IMR-90 (cell line): ENCODE results near the gene CDKN2B-AS1. TPM values are rescaled to one million over a fixed set of nuclear protein-coding genes. Genes with fewer than 3 reads are reported as not detected.

Experiments used
- ATAC-seq: fragments of 200-7000 bp; cut with Tn5 transposase; 2 replicates; pipeline ENCODE4 v1.9.1; 2020; ENCODE audit warnings: low read depth, mild to moderate bottlenecking, moderate library complexity
- BruUV-seq: library from RNA; stranded (reverse); fragments of 400-500 nt; replicated peaks from 2 replicates; lab custom pipeline; 2021; lab: Mats Ljungman, UMichigan
- CTCF ChIA-PET: fragments of 300-600 bp; formaldehyde crosslinking; extraction: SDS; loops from one replicate; lab custom pipeline; 2021; ENCODE audit warnings: antibody characterized with exemption; lab: Yijun Ruan, JAX
- POLR2A ChIA-PET: fragments of 300-600 bp; sonication (Branson Sonifier 250); formaldehyde crosslinking; loops from one replicate; lab custom pipeline; 2022; ENCODE audit warnings: antibody characterized with exemption; ENCODE audit not compliant: unreplicated experiment; lab: Charles Lee
- DNase-seq: peaks from one replicate; pipeline ENCODE4 v3.0.0; 2013
- H2AFZ ChIP-seq: replicated peaks from 2 replicates; pipeline ENCODE3; 2013; ENCODE audit warnings: low read length, mild to moderate bottlenecking; ENCODE audit not compliant: poor library complexity
- H2AK5ac ChIP-seq: 2 replicates; pipeline ENCODE4 v1.6.1; 2013; ENCODE audit warnings: low read depth, low read length, inconsistent platforms
- H2AK9ac ChIP-seq: replicated peaks from 2 replicates; pipeline ENCODE3; 2013; ENCODE audit warnings: mild to moderate bottlenecking, low read depth, low read length, moderate library complexity; ENCODE audit not compliant: poor library complexity
- H2BK120ac ChIP-seq: 2 replicates; pipeline ENCODE4 v1.6.1; 2013; ENCODE audit warnings: low read depth, low read length, inconsistent platforms
- H2BK15ac ChIP-seq: 3 replicates; pipeline ENCODE4 v1.6.1; 2013; ENCODE audit warnings: low read depth, low read length, inconsistent platforms
- H2BK20ac ChIP-seq: 2 replicates; pipeline ENCODE4 v1.6.1; 2013; ENCODE audit warnings: low read depth, mild to moderate bottlenecking, inconsistent platforms, low read length, moderate library complexity
- H2BK5ac ChIP-seq: 2 replicates; pipeline ENCODE4 v1.6.1; 2013; ENCODE audit warnings: mild to moderate bottlenecking, low read depth, low read length, inconsistent platforms; ENCODE audit not compliant: poor library complexity, severe bottlenecking
- H3K14ac ChIP-seq: replicated peaks from 2 replicates; pipeline ENCODE4 v1.6.1; 2013; ENCODE audit warnings: low read depth, low read length, inconsistent platforms
- H3K18ac ChIP-seq: 2 replicates; pipeline ENCODE4 v1.6.1; 2013; ENCODE audit warnings: low read depth, low read length, control low read depth
- H3K23ac ChIP-seq: 2 replicates; pipeline ENCODE4 v1.6.1; 2013; ENCODE audit warnings: low read depth, low read length, inconsistent platforms
- H3K27ac ChIP-seq: 2 replicates; pipeline ENCODE4 v1.5.1; 2013; ENCODE audit warnings: mild to moderate bottlenecking, control low read depth, low read length; ENCODE audit not compliant: insufficient read depth
- H3K27me3 ChIP-seq: 2 replicates; pipeline ENCODE4 v1.6.1; 2013; ENCODE audit warnings: low read length; ENCODE audit not compliant: control insufficient read depth, insufficient read depth
- H3K36me3 ChIP-seq: 2 replicates; pipeline ENCODE4 v1.6.1; 2013; ENCODE audit warnings: low read length, mixed read lengths; ENCODE audit not compliant: control insufficient read depth, insufficient read depth
- H3K4ac ChIP-seq: 2 replicates; pipeline ENCODE4 v1.6.1; 2013; ENCODE audit warnings: low read depth, low read length, inconsistent platforms
- H3K4me1 ChIP-seq: 2 replicates; pipeline ENCODE4 v1.6.1; 2013; ENCODE audit warnings: low read length, mixed read lengths; ENCODE audit not compliant: control insufficient read depth, insufficient read depth
- H3K4me2 ChIP-seq: 2 replicates; pipeline ENCODE4 v1.6.1; 2013; ENCODE audit warnings: low read depth, mild to moderate bottlenecking, control low read depth, low read length, moderate library complexity
- H3K4me3 ChIP-seq: 2 replicates; pipeline ENCODE4 v1.5.1; 2013; ENCODE audit warnings: low read depth, mild to moderate bottlenecking, control low read depth, low read length, moderate library complexity; ENCODE audit not compliant: insufficient read depth
- H3K56ac ChIP-seq: 2 replicates; pipeline ENCODE4 v1.6.1; 2013; ENCODE audit warnings: low read length, inconsistent platforms; ENCODE audit not compliant: insufficient read depth; ENCODE audit errors: extremely low read depth
- H3K79me1 ChIP-seq, 2 experiments: 2 replicates each; pipeline ENCODE4 v1.6.1; 2013; ENCODE audit warnings: low read length in 2 of 2, inconsistent platforms in 1 of 2, low read depth in 1 of 2
- H3K9ac ChIP-seq: 2 replicates; pipeline ENCODE4 v1.6.1; 2013; ENCODE audit warnings: low read depth, low read length, control low read depth
- H3K9me1 ChIP-seq: 2 replicates; pipeline ENCODE4 v1.6.1; 2013; ENCODE audit warnings: low read length, inconsistent platforms; ENCODE audit not compliant: insufficient read depth
- H3K9me3 ChIP-seq: 2 replicates; pipeline ENCODE4 v1.6.1; 2013; ENCODE audit warnings: low read length; ENCODE audit not compliant: control insufficient read depth, insufficient read depth
- H4K20me1 ChIP-seq: 2 replicates; pipeline ENCODE4 v1.6.1; 2013; ENCODE audit warnings: low read length, inconsistent platforms; ENCODE audit not compliant: insufficient read depth
- H4K5ac ChIP-seq: 2 replicates; pipeline ENCODE4 v1.6.1; 2013; ENCODE audit warnings: mild to moderate bottlenecking, low read depth, low read length, control low read depth
- H4K8ac ChIP-seq, 2 experiments: 2 replicates each; pipeline ENCODE4 v1.6.1; 2013; ENCODE audit warnings: low read depth in 2 of 2, low read length in 2 of 2, control low read depth in 1 of 2, inconsistent platforms in 1 of 2
- H4K91ac ChIP-seq: 2 replicates; pipeline ENCODE4 v1.6.1; 2013; ENCODE audit warnings: low read depth, low read length, inconsistent platforms; ENCODE audit not compliant: insufficient read depth
- BHLHE40 ChIP-seq: fragments of 150-350 bp; IDR thresholded peaks from 2 replicates; pipeline ENCODE4 v1.6.1; 2016; ENCODE audit warnings: mild to moderate bottlenecking, low read depth, low read length
- FOS ChIP-seq: fragments of 150-350 bp; IDR thresholded peaks from 2 replicates; pipeline ENCODE4 v1.6.1; 2016; ENCODE audit warnings: low read depth, low read length
- MAFK ChIP-seq: IDR thresholded peaks from 2 replicates; pipeline ENCODE4 v1.6.1; 2012; ENCODE audit warnings: low read depth, low read length, improper control_type of control experiment
- MAZ ChIP-seq: IDR thresholded peaks from 2 replicates; pipeline ENCODE4 v1.6.1; 2012; ENCODE audit warnings: low read depth, mild to moderate bottlenecking, low read length, improper control_type of control experiment, moderate library complexity, borderline replicate concordance
- MXI1 ChIP-seq: IDR thresholded peaks from 2 replicates; pipeline ENCODE4 v1.6.1; 2012; ENCODE audit warnings: low read depth, mild to moderate bottlenecking, low read length, moderate library complexity, borderline replicate concordance
- NFE2L2 ChIP-seq: fragments of 150-350 bp; IDR thresholded peaks from 2 replicates; pipeline ENCODE4 v1.6.1; 2016; ENCODE audit warnings: low read depth, mild to moderate bottlenecking, low read length
- RAD21 ChIP-seq: IDR thresholded peaks from 2 replicates; pipeline ENCODE4 v1.6.1; 2012; ENCODE audit warnings: low read length, improper control_type of control experiment
- RCOR1 ChIP-seq: IDR thresholded peaks from 2 replicates; pipeline ENCODE4 v1.6.1; 2012; ENCODE audit warnings: mild to moderate bottlenecking, low read length, improper control_type of control experiment; ENCODE audit not compliant: insufficient replicate concordance
- RFX5 ChIP-seq: IDR thresholded peaks from 2 replicates; pipeline ENCODE4 v1.8.0; 2012; ENCODE audit warnings: low read depth, mild to moderate bottlenecking, low read length, moderate library complexity
- SMC3 ChIP-seq: fragments of 150-350 bp; IDR thresholded peaks from 2 replicates; pipeline ENCODE4 v1.6.1; 2016; ENCODE audit warnings: low read depth, mild to moderate bottlenecking, antibody characterized with exemption, low read length, moderate library complexity
- WGBS, 2 experiments: methylation state at CpG; one replicate each; pipeline versions ENCODE4 v1.1.5 to v1.1.7; 2013; ENCODE audit warnings: missing lambda C conversion rate in 2 of 2; ENCODE audit not compliant: insufficient read length in 1 of 2; ENCODE audit errors: extremely low coverage in 2 of 2; 5-methylcytosine and 5-hydroxymethylcytosine counted together
- dilution Hi-C: fragments of 300-500 bp; cut with HindIII; formaldehyde crosslinking; loops from one replicate; pipeline ENCODE4 v1.14.3; 2018; ENCODE audit warnings: low sequenced_read_pairs; ENCODE audit not compliant: unreplicated experiment
- in situ Hi-C: fragments of 300-500 bp; cut with MboI; formaldehyde crosslinking; loops from 3 replicates; pipeline ENCODE4 v1.14.3; 2019; ENCODE audit warnings: low sequenced_read_pairs, inconsistent platforms, mixed read lengths
- intact Hi-C: fragments of 100-400 bp; cut with micrococcal nuclease; formaldehyde crosslinking; loops from 2 replicates; pipeline ENCODE4 v1.10.0; 2022
- polyA plus RNA-seq, 3 experiments: library from polyadenylated mRNA; depleted of rRNA; stranded (reverse); fragments of >200 nt; gene quantifications; 2 replicates each; pipeline ENCODE4 v1.2.3, GENCODE V29; 2012; ENCODE audit warnings: low replicate concordance in 1 of 3
- total RNA-seq: library from RNA; depleted of rRNA; stranded (reverse); fragments of >200 nt; gene quantifications from 2 replicates; pipeline ENCODE4 v1.2.3, GENCODE V29; 2012
- TF ChIP-seq, protein P1 (sequence below): fragments of 150-350 bp; IDR thresholded peaks from 2 replicates; pipeline ENCODE4 v1.6.1; 2016; ENCODE audit warnings: low read depth, mild to moderate bottlenecking, low read length, moderate library complexity, borderline replicate concordance
- TF ChIP-seq, protein P2 (sequence below): conservative IDR thresholded peaks from 2 replicates; pipeline ENCODE4 v1.5.1; 2012; ENCODE audit warnings: mild to moderate bottlenecking, low read depth, low read length, improper control_type of control experiment
- TF ChIP-seq, protein P3 (sequence below): fragments of 150-350 bp; IDR thresholded peaks from 2 replicates; pipeline ENCODE4 v1.6.1; 2017; ENCODE audit warnings: mild to moderate bottlenecking, antibody characterized with exemption, low read length, low read depth

Gene CDKN2B-AS1
- total and polyA plus RNA-seq, 2 of the 4 experiments (the other 2 are of a cell fraction): 1.0 to 1.1 TPM

DNA sequence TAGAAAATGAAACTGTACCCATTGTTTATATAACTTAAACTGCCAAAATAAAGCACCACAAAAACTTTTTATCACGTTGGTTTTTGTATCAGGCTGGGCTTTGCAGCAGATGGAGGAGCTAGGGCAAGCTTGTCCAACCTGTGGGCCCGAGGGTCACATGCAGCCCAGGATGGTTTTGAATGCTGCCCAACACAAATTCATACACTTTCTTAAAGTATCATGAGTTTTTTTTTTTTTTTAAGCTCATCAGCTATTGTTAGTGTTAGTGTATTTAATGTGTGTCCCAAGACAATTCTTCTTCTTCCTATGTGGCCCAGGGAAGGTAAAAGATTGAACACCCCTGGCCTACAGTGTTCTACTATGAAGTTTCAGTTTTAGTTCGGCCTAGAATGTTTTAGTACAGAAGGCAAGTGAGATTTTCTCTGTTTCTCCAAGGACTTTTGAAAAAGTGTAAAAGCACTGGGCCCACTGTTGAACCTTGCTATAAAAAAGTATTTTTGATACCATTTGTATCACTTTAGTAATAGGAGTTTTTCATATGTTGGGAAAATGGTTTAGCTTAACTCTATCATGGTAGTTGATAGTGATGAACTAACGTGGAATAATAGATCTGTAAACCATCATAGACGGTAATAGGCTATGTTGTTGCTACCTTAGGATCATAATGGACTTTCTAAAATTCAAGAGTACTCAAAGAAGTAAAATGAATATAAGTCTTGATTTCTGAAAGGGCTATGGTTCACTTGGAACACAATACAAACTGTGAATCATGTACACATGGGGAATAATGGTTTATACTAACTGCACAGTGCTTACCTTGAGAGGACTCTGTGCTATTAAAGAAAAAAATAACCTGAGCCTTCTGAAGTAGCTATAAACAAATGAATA is 3.3 kb upstream of the CDKN2B-AS1 start:
- CTCF ChIA-PET: interaction anchor here (0.7 to 1.3 kb wide), 2 partner anchors 17 to 120 kb away, joined by 3 to 4 read pairs; no protein-coding TSS in a partner anchor
- Histone ChIP-seq H4K5ac (no peak overlapping the region), H3K4me1 (peaks cover 11% of the 10 kb centered on the region), H3K4ac (no peak overlapping the region), H3K14ac (no peak overlapping the region), H2AK9ac (no peak overlapping the region), H3K4me3 (no peak overlapping the region), H3K23ac (no peak overlapping the region), H3K56ac (no peak overlapping the region), H3K27me3 (no peaks in the 10 kb centered on the region), H2BK5ac (no peak overlapping the region), H3K4me2 (peak overlapping the region; percentile 60), H4K8ac (no peak overlapping the region), H2AK5ac (no peak overlapping the region), H4K91ac (no peak overlapping the region), H3K36me3 (no peaks in the 10 kb centered on the region; the same call in 1 of the 2 replicates), H2BK120ac (no peak overlapping the region), H3K18ac (no peak overlapping the region), H3K9me3 (peaks cover 4% of the 10 kb centered on the region; the same call in 1 of the 2 replicates), H3K27ac (no peak overlapping the region), H2BK20ac (no peak overlapping the region), H2BK15ac (no peak overlapping the region), H3K79me1 (peaks cover 14 to 33% of the 10 kb centered on the region in 2 experiments), H4K20me1 (no peaks in the 10 kb centered on the region), H3K9ac (no peak overlapping the region), H2AFZ (no peak overlapping the region), H3K9me1 (no peaks in the 10 kb centered on the region)
- intact Hi-C loops: loop anchor here (10.0 kb wide), 1 partner anchor 437 kb away; no protein-coding TSS in a partner anchor
- dilution Hi-C loops: no loop called here
- ATAC-seq (no peak), DNase-seq (no peak)
- in situ Hi-C loops: loop anchor here (10.0 to 25.0 kb wide), 2 partner anchors 243 to 404 kb away; no protein-coding TSS in a partner anchor
- BruUV-seq: no TSS peak
- no CpG with 5 or more reads among the region's 5 CpGs for WGBS, 2 experiments
- POLR2A ChIA-PET: interaction anchor here (0.5 to 0.6 kb wide), 4 partner anchors 20 to 748 kb away, joined by 3 to 8 read pairs (median 4); no protein-coding TSS in a partner anchor
- TF ChIP-seq RFX5 (no peak), SMC3 (no peak), MAFK (no peak), MAZ (no peak), BHLHE40 (no peak), NFE2L2 (no peak), MXI1 (no peak), RAD21 (no peak), FOS (no peak), RCOR1 (no peak)
- TF ChIP-seq, protein P1, sequence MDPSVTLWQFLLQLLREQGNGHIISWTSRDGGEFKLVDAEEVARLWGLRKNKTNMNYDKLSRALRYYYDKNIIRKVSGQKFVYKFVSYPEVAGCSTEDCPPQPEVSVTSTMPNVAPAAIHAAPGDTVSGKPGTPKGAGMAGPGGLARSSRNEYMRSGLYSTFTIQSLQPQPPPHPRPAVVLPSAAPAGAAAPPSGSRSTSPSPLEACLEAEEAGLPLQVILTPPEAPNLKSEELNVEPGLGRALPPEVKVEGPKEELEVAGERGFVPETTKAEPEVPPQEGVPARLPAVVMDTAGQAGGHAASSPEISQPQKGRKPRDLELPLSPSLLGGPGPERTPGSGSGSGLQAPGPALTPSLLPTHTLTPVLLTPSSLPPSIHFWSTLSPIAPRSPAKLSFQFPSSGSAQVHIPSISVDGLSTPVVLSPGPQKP: no peak
- TF ChIP-seq, protein P2, sequence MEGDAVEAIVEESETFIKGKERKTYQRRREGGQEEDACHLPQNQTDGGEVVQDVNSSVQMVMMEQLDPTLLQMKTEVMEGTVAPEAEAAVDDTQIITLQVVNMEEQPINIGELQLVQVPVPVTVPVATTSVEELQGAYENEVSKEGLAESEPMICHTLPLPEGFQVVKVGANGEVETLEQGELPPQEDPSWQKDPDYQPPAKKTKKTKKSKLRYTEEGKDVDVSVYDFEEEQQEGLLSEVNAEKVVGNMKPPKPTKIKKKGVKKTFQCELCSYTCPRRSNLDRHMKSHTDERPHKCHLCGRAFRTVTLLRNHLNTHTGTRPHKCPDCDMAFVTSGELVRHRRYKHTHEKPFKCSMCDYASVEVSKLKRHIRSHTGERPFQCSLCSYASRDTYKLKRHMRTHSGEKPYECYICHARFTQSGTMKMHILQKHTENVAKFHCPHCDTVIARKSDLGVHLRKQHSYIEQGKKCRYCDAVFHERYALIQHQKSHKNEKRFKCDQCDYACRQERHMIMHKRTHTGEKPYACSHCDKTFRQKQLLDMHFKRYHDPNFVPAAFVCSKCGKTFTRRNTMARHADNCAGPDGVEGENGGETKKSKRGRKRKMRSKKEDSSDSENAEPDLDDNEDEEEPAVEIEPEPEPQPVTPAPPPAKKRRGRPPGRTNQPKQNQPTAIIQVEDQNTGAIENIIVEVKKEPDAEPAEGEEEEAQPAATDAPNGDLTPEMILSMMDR: no peak
- TF ChIP-seq, protein P3, sequence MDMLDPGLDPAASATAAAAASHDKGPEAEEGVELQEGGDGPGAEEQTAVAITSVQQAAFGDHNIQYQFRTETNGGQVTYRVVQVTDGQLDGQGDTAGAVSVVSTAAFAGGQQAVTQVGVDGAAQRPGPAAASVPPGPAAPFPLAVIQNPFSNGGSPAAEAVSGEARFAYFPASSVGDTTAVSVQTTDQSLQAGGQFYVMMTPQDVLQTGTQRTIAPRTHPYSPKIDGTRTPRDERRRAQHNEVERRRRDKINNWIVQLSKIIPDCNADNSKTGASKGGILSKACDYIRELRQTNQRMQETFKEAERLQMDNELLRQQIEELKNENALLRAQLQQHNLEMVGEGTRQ: no peak
